HG03097 (cell line): ENCODE data around the gene TMED3.

Experiments used
- ATAC-seq: cut with Tn5 transposase; IDR thresholded peaks from one replicate; pipeline ENCODE4 v1.9.1; 2021; ENCODE audit not compliant: unreplicated experiment, low FRiP score

The TMED3 gene

DNA sequence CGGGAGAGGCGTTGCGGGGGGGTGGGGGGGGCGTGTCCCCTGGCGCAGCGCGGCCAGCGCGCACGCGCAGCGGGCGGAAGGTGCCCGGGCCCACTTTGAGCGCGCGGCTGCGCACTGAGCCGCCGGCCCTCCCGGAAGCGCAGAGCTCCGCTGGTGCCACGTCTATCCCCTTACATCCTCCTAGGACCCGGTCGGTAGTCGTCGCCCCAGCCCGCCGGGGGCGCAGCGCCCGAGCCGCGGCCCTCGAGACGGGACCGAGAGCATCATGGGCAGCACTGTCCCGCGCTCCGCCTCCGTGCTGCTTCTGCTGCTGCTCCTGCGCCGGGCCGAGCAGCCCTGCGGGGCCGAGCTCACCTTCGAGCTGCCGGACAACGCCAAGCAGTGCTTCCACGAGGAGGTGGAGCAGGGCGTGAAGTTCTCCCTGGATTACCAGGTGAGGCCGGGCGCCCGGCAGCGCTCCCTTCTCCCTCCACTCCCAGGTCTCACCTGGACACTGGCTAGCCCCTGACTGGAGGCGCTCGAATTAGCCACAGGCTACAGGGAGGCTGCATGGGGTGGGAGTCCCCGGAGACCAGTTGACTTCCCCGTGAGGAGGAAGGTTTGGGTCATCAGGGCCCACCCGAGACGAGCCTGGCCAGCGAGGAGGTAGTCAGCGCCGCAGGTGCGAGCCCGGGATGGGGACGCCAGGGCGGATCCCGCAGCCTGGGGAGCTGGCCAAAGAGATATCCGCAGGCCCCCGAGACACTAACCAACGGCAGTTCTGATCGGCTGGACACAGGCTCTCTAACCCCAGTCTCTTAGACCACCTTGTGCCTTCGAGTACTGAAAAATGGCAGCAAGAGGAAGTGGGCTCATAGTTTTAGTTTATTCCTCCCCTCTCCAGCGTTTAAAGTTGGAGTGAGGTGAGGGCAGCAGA is at the start of gene TMED3:
TSS of gene TMED3 (plus strand) at position 128 of the 916 bp plus-strand sequence. CDS start at position 266, 138 bp downstream.
- ATAC-seq: peak; percentile 87

- no peak for ATAC-seq
Measured at GRCh38 chr15:79261836-79262235, 49.1 kb upstream of the TMED3 start.

DNA sequence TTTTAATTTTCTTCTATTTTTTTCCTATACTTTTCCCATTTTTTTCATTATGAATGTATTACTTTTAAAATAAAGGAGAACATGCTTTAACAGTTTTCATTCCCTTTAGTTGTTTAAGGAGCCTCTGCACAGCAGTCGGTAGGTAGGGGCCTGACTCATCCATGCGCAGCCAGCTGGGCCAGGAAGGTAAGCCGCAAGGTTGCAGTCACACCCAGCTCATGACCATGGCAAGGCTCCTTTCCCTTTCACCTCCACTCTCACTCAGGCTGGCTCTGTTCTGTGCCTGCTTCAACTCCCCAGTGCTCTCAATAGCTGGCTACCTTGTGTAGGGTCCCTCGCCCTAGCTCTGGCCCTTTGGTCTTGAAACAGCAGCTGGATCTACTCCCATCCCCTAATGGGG is 45.7 kb upstream of the TMED3 start:
- ATAC-seq: no peak

DNA sequence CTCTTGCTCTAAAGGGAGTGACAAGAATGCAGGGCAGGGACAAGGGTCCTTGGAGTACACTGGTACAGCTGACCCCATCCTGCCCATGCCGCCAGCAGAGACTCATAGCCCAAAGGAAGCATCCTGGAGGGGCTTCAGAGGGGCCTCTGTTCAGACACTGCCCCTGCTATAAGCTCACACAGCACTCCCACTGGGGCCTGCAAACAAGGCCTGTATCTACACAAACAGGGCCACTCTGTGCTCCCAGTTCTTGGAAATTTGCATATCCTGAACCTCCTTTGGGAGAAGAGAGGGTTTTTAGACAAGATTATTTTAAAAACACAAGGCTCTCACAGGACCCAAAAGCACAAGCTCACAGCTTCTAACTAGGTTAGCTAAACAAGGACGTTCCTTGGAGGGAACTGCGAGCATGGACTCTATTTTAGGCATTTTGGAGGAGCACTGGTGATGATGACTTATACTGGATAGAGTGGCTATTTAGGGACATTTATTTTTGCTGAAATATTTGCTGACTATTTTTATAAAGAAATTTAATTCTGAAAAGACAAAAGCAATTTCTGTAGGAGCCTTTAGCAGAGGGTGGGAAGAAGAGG is 44.8 kb upstream of the TMED3 start:
- ATAC-seq: no peak

DNA sequence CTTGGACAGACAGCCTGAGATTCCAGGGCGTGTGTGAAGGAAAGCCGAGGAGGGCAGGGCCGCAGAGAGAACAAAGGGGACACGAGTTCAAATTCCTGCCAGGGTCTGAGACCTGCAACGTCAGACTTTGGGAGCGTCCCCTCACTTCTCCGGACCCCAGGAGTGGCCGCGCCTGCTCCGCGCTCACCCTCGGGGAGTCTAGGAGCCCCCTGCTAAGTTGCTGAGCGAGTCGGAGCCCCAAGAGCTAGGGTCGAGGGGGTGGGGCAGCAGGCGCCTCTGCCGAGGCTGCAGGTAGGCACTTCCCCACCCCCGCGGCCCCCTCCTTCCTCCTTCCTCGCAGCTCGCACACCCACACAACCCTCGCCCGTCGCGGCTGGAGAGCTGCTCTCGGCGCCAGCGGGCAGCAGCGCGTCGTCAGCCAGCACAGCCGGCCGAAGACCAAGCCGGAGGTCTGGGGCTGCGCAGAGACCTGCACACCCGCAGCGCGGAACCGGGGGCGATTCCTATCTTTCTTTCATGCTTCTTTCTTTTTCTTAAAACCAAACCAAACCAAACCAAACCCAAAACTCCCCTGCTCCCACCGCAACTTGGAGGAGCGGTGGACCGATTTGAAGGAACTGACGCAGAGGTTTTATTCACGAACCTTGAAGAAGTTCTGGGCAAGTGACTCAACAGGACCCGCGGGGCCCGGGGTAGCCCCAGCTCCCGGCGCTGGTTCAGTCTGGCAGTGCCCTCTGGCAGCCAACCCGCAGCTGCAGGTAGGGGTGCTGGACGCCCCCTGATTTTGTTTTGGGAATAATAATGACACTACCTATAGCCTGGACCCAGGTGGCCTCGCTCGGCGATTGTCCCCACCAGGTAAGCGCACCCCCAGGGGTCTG is 28.3 kb upstream of the TMED3 start, which contains the start of gene ANKRD34C:
TSS of gene ANKRD34C (plus strand) at position 352 of the 881 bp plus-strand sequence. CDS start 10,563 bp downstream, outside the sequence.
- ATAC-seq: no peak

DNA sequence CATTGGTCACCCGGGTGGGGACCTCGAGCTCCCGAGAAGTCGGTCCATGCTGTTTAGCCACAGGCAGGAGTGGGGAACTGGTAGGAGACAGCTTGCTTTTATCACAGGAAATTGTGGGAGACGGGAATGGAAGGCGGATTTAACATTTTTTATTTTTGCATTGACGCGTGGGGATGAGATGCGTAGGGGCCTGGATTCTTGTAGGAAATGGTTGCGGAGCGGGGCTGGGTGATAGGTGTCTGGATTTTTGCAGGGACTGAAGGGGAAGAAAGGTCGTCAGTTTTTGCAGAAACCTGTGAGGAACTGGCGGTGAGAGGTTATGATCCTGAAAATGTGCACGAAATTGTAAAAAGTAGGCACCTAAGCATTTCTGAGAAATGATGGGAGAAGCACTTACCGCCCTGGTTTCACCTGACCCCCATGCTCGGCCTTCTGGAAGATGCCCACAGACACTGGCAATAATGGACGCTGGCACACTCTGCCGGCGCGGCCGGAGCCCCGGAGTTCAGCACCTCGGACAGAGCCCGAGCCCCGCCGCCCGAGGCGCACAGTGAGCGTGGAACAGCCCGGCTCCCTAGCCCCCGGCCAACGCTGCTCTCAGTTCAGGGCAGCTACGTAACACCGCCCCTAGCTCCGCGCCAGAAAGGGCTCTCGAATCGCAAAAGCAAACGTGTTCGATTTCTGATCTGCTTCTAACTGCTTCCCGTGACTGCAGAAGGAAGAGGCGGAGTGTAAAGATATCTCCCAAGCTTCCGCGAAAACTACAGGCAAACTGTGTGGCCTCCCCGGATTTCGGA is 27.5 kb upstream of the TMED3 start:
- ATAC-seq: no peak

- ATAC-seq: no peak
Measured at GRCh38 chr15:79290642-79291275, 20.2 kb upstream of the TMED3 start.

DNA sequence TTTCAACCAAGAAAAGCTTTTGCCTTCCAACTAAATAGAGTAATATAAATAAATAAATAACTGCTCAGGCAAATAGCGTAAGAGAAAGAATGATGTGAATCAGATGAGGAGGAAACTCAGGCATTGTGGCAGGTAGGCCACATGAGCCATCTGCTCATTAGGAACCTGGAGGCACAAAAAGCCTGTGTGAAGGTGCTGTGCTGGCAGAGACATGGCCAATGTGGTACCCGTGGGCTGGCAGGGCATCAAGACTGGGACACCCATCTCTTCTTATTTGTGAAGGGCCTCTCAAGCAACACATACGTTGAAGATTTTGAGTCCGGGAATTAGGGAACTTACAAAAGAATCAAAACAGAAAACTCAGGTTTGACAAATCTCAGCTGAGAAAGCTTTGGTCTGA is 18.9 kb upstream of the TMED3 start:
- no peak for ATAC-seq

DNA sequence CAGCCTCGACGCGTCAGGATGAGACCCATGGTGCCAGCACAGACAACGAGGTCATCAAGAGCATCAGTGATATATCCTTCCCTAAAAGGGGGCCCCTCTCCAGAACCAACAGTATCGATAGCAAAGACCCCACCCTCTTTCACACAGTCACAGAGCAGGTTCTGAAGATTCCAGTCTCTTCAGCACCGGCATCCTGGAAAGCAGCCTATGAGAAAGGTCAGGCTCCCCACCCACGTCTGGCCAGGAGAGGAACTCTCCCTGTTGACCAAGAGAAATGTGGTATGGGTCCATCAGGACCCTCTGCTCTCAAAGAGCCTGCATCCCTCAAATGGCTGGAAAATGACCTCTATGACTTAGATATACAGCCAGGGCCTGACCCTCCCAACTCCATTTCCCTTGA is 16.8 kb upstream of the TMED3 start:
- ATAC-seq: no peak

DNA sequence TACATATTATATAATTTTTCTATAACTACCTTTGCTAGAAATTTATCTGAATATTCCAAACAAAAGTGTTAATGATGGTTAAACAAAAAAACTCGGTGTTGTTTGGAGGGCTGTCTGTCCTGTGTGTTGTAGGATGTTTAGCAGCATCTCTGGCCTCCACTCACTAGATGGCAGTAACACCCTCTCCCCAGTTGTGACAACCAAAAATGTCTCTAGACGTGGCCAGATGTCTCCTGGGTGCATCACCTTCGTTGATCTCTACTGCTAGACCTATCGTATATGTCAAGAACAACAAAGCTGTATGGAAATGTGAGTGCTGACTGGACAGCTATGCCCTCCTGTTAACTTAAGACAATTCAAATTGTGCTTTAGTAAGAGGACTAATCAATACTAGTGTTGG is 14.3 kb upstream of the TMED3 start:
- no peak for ATAC-seq

GRCh38 chr15:79299126-79299840 is 11.6 kb upstream of the TMED3 start:
- no peak for ATAC-seq

GRCh38 chr15:79299841-79300235 is 11.1 kb upstream of the TMED3 start:
- no peak for ATAC-seq

GRCh38 chr15:79307251-79307650 is 3.7 kb upstream of the TMED3 start:
- no peak for ATAC-seq

GRCh38 chr15:79308874-79309273 is 2.0 kb upstream of the TMED3 start:
- ATAC-seq: no peak

DNA sequence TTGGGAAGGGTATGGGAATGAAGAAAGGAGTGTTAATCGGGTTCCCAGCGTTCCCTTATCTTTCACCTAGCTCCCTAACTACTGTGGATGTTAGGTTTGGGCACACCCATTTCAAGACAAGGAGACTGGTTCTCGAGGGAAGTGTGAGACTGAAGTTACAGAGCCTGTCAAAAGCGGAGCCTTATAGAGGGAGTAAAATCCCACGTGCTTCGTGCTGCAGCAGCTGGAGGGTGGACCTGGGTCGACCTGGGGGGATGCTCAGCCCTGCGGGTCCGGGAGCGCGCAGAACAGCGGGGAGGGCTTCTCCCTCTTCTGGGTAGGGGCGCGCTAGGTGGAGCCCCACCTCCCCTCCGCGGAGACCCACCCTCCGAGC is 314 bp upstream of the TMED3 start:
- no peak for ATAC-seq

GRCh38 chr15:79311901-79312553 is 1.1 kb downstream of the TMED3 start:
- no peak for ATAC-seq

- no peak for ATAC-seq
Measured at GRCh38 chr15:79314186-79314585, 3.3 kb downstream of the TMED3 start.

DNA sequence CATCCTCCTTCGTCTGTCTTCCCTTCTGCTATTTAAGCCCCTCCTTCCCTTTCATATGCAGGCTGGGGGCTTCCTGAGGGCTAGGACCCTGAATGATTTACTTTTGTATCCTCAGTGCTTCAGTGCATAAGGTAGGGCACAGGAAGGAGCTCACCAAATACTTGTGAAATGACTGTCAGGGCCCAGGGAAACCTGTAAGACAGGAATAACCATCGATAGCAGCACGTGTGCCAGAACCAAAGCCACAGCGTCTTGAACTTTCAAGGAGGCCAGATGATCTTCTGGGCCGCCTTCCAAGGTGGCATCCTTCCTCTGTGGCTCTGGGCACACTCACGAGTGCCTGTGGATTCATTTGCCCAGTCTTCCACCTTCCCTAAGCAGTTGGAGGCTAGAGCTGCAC is 3.9 kb downstream of the TMED3 start:
- no peak for ATAC-seq
